Measurements from ENCODE around the gene MON1A. TPM values are rescaled to one million over a fixed set of nuclear protein-coding genes. Genes with fewer than 3 reads are reported as not detected.

MON1A gene
- total and polyA plus RNA-seq, 2 experiments from 2014 or later: 6.4 to 12.1 TPM

- TF ChIP-seq CREB1 (CRISPR knock-in tag; IDR thresholded peaks at IDR 0.05; ENCODE audit: low read depth) (no peak), REST (IDR thresholded peaks at IDR 0.05; ENCODE audit: unreplicated experiment) (peak; percentile 97), EZH2 (IDR thresholded peaks at IDR 0.05; ENCODE audit: low read depth, unreplicated experiment) (no peak), ZNF331 (CRISPR knock-in tag; IDR thresholded peaks at IDR 0.05; ENCODE audit: low read depth) (no peak)
- H3K9me3 Mint-ChIP-seq: no peaks in the 10 kb centered on the region
- H3K4me1 Mint-ChIP-seq: peaks cover 52% of the 10 kb centered on the region
- Histone ChIP-seq H3K4me2 (peak overlapping the region; percentile 91), H3K79me2 (replicated peaks; ENCODE audit: insufficient read depth) (peaks cover 51% of the 10 kb centered on the region), H3K4me3 (peak overlapping the region; percentile 83), H3K4me1 (ENCODE audit: insufficient read depth) (peaks cover 42% of the 10 kb centered on the region), H4K20me1 (replicated peaks; ENCODE audit: insufficient read depth) (peaks cover 5% of the 10 kb centered on the region; the same call in 1 of the 2 replicates), H3K36me3 (ENCODE audit: insufficient read depth) (no peaks in the 10 kb centered on the region; the same call in 1 of the 2 replicates), H2AFZ (no peak overlapping the region), H3K9me2 (ENCODE audit: insufficient read depth) (no peaks in the 10 kb centered on the region), H3F3A (replicated peaks; ENCODE audit: low read depth) (0 out of 2 replicates have a peak, but pooled peaks cover 10% of the 10 kb centered on the region), H3K27ac (ENCODE audit: low read depth) (no peak overlapping the region), H3K27me3 (ENCODE audit: insufficient read depth) (no peaks in the 10 kb centered on the region)
- peaks cover 23% of the 10 kb centered on the region for H3K27me3 Mint-ChIP-seq (ENCODE audit: insufficient read depth, low read depth, poor library complexity)
- ATAC-seq (peak; percentile 63), DNase-seq (ENCODE audit: low spot score) (peak; percentile 92)
- peak overlapping the region; percentile 85; the same call in 1 of the 2 replicates for H3K27ac Mint-ChIP-seq
- H3K36me3 Mint-ChIP-seq (ENCODE audit: low read depth): no peaks in the 10 kb centered on the region
- peak overlapping the region; percentile 75 for H3K4me3 Mint-ChIP-seq
Measured at GRCh38 chr3:49867871-49868321, 61.7 kb downstream of the MON1A start.

- H3K4me3 ChIP-seq: peak overlapping the region; percentile 83
- Mint-ChIP-seq H3K36me3 (ENCODE audit: low read depth) (no peaks in the 10 kb centered on the region), H3K27me3 (ENCODE audit: insufficient read depth, low read depth, poor library complexity) (peaks cover 23% of the 10 kb centered on the region), H3K4me1 (peaks cover 52% of the 10 kb centered on the region), H3K4me3 (peak overlapping the region; percentile 75), H3K27ac (no peak overlapping the region), H3K9me3 (no peaks in the 10 kb centered on the region)
- H3F3A ChIP-seq (replicated peaks; ENCODE audit: low read depth): 0 out of 2 replicates have a peak, but pooled peaks cover 10% of the 10 kb centered on the region
- peaks cover 42% of the 10 kb centered on the region for H3K4me1 ChIP-seq (ENCODE audit: insufficient read depth)
- ATAC-seq (no peak), DNase-seq (ENCODE audit: low spot score) (peak; percentile 52)
- H3K27ac ChIP-seq (ENCODE audit: low read depth): no peak overlapping the region
- H3K9me2 ChIP-seq (ENCODE audit: insufficient read depth): no peaks in the 10 kb centered on the region
- no peaks in the 10 kb centered on the region for H3K27me3 ChIP-seq (ENCODE audit: insufficient read depth)
- peak overlapping the region; percentile 91 for H3K4me2 ChIP-seq
- H4K20me1 ChIP-seq (replicated peaks; ENCODE audit: insufficient read depth): peaks cover 5% of the 10 kb centered on the region; the same call in 1 of the 2 replicates
- H3K36me3 ChIP-seq (ENCODE audit: insufficient read depth): no peaks in the 10 kb centered on the region; the same call in 1 of the 2 replicates
- H2AFZ ChIP-seq: no peak overlapping the region
- peaks cover 55% of the 10 kb centered on the region for H3K79me2 ChIP-seq (replicated peaks; ENCODE audit: insufficient read depth)
- TF ChIP-seq ZNF462 (CRISPR knock-in tag; IDR thresholded peaks at IDR 0.05): no peak
- no peak for TF ChIP-seq POLR2AphosphoS5 (IDR thresholded peaks at IDR 0.05; ENCODE audit: low read depth)
- TF ChIP-seq ZNF331 (CRISPR knock-in tag; IDR thresholded peaks at IDR 0.05; ENCODE audit: low read depth): no peak
- TF ChIP-seq EZH2 (IDR thresholded peaks at IDR 0.05; ENCODE audit: low read depth, unreplicated experiment): no peak
- no peak for TF ChIP-seq JUNB (IDR thresholded peaks at IDR 0.05; ENCODE audit: unreplicated experiment)
- no peak for TF ChIP-seq CREB1 (CRISPR knock-in tag; IDR thresholded peaks at IDR 0.05; ENCODE audit: low read depth)
- no peak for TF ChIP-seq EZH2phosphoT487 (IDR thresholded peaks at IDR 0.05; ENCODE audit: unreplicated experiment)
Measured at GRCh38 chr3:49867400-49867799, 62.2 kb downstream of the MON1A start.

All from GM23338 (cell line).